ENCODE results near the gene KIFBP.
"Not testable (repeated sequence)": the region's sequence is repeated elsewhere in the genome, so short reads cannot be mapped to it uniquely, and the experiment has no call there.

KIFBP gene

DNA sequence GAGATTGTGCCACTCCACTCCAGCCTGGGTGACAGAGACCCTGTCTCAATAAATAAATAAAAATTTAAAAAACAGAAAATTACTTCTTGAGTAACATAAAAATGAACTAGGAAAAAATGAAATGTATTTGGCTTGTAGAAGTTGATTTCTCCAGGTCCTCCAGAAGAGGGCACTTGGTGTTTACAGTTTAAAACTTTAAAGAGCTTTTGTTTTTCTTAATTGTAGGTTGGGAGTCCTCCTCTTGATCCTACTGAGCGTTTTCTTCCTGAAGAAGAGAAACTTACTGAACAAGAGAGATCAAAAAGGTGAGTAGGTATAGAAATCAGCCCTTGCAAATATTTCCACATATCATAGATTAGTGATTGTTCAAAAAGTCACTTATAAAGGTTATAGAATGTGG lies 16.2 kb downstream of the KIFBP start:
- DNase-seq (ENCODE audit: low read depth), result peak; percentile 63

- DNase-seq (ENCODE audit: low read depth), result no peak
Observed at GRCh38 chr10:69005704-69006485, 17.3 kb downstream of the KIFBP start.

DNA sequence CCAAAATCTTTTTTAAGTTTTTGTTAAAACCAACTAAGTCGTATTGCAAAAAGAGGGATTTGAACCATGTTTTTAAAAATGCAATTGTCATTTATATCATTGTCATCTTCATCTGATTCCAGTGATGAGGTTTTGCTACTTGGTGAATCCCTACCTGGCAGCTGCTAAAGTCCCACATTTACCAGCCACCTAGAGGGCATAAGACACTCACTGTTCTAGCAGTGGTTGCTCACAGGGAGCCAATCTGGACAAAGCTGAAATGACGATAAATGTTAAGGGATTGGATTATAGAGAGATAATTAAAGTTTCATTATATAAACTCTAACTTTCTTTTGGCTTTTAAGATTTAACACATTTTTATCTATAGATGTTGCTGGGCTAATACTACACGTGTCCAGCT lies 18.7 kb downstream of the KIFBP start:
- no peak for DNase-seq (ENCODE audit: low read depth)

- DNase-seq (ENCODE audit: low read depth), result peak; percentile 81
Observed at GRCh38 chr10:69009360-69009759, 20.8 kb downstream of the KIFBP start.

DNA sequence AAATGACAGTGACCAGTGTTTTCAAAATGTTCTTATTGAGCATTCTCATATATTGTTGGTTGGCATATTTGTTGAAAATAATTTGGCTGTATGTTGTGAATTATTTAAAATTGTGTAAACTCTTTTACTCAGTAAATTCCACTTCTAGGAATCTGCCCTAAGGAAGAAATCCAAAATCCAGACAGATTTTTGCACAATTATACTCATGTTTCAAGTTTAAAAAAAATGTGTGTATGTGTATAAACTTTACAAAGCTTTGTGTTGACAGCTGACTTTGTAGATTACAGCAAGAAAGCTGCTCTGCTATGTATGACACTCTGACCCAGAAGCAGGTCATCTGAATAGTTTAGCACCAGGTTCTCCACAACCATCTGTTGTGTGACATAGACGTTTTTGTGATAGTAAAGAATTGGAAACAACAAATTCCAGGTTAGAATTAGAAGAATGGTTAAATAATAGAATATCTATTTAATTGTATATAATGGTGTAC lies 21.6 kb downstream of the KIFBP start:
- no peak for DNase-seq (ENCODE audit: low read depth)

GRCh38 chr10:69012778-69013177 lies 24.2 kb downstream of the KIFBP start:
- not testable (repeated sequence) for DNase-seq (ENCODE audit: low read depth)

- peak; percentile 91 for DNase-seq (ENCODE audit: low read depth)
Observed at GRCh38 chr10:69014171-69014570, 25.6 kb downstream of the KIFBP start.

DNA sequence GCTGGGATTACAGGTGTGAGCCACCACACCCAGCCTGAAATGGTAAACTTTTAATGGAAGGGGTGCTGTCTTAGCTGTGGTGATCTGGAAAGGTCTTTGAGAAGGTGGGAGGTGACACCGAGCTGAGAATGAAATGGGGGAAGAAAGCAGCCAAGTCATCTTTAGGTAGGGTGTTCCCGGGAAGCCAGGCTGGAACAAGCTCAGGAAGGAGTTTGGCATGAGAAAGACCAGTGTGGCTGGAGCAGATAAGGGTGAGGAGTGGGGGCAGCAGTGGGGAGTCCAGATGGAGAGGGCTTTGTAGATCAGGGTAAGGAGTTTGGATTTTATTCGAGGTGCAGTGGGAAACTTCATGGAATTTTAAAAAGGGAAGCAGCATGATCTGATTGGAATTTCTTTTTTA lies 30.0 kb downstream of the KIFBP start:
- DNase-seq (ENCODE audit: low read depth), result no peak

GRCh38 chr10:69022611-69023010 lies 34.0 kb downstream of the KIFBP start:
- DNase-seq (ENCODE audit: low read depth), result no peak

DNA sequence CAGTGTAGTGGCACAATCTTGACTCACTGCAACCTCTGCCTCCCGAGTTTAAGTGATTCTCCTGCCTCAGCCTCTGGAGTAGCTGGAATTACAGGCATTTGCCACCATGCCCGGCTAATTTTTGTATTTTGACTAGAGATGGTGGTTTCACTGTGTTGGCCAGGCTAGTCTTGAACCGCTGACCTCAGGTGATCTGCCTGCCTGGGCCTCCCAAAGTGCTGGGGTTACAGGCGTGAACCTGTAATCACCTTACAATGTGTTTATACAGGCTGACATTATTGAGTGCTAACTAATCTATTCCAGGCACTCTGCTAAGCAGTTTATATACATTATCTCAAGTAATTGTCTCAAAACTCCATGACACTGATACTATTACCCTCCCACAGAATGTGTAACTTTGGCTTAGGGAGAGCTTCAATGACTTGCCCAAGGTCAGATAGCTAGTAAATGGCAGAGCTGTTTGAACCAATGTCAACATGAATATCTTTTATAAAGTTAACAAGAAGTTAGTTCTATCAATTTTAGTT lies 36.8 kb downstream of the KIFBP start:
- no peak for DNase-seq (ENCODE audit: low read depth)

DNA sequence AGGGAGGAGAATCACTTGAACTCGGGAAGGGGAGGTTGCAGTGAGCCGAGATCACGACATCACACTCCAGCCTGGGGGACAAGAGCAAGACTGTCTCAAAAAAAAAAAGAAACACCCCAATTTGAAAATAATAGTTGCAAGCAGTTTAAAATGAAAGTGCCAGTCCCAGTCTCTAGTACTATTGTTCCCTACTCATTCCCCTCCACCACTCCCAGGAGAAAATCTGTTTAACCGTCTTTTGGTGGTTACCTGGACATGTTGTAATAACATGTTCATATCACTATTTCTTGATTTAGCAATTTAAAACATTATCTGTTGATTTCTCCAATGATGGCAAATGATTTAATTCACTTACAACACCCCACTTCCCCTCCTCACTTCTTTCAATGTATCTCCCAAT lies 44.7 kb downstream of the KIFBP start:
- no peak for DNase-seq (ENCODE audit: low read depth)

DNA sequence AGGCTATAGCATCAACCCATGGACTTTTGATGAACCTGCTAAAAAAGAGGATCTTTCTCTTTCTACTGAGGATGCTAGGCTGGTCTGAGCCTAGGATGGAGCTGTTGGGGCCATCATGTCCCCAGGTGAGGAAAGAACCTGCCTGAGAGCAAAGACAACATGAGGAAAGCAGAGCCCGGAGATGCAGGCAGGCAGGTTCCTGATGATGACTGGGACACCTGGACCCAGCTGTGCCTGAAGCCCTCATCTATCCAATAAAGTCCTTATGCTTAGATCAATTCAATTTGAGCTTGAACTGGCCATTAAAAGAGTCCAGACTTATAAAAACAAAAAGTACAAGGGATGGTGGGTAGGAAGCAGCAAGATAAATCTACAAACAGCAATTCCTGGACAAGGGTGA lies 48.9 kb downstream of the KIFBP start:
- no peak for DNase-seq (ENCODE audit: low read depth)

GRCh38 chr10:69040904-69041303 lies 52.3 kb downstream of the KIFBP start:
- DNase-seq (ENCODE audit: low read depth), result not testable (repeated sequence)

- no peak for DNase-seq (ENCODE audit: low read depth)
Observed at GRCh38 chr10:69042417-69042816, 53.8 kb downstream of the KIFBP start.

DNA sequence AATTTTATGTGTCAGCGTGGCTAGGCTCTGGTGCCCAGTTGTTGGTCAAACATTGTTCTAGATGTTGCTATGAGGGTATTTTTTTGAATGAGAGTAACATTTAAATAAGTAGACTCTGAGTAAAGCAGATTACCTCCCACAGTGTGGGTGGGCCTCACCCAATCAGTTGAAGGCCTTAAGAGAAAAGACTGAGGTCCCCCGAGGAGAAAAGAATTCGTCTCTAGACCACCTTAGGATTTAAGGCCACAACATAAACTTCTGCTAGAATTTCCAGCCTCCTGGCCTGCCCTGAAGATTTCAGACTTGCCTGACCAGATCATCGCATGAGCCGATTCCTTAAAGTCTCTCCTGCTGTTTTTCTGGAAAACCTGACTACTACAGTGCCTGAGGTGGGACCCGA lies 54.2 kb downstream of the KIFBP start:
- DNase-seq (ENCODE audit: low read depth), result no peak

- DNase-seq (ENCODE audit: low read depth), result no peak
Observed at GRCh38 chr10:69043931-69044531, 55.4 kb downstream of the KIFBP start.

DNA sequence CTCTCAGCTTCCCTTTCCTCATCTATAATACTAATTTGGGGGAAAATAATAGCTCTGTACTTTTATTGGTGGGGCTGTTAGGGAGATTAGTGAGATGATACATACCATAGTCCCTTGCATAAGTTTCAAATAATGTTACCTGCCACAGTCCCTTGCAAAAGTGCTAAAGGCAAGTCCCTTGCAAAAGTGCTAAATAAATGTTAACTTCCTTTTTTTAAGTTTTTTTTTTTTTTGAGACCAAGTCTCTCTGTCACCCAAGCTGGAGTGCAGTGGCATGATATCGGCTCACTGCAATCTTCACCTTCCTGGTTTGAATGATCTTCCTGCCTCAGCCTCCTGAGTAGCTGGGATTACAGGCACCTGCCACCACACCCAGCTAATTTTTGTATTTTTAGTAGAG lies 55.9 kb downstream of the KIFBP start:
- no peak for DNase-seq (ENCODE audit: low read depth)

DNA sequence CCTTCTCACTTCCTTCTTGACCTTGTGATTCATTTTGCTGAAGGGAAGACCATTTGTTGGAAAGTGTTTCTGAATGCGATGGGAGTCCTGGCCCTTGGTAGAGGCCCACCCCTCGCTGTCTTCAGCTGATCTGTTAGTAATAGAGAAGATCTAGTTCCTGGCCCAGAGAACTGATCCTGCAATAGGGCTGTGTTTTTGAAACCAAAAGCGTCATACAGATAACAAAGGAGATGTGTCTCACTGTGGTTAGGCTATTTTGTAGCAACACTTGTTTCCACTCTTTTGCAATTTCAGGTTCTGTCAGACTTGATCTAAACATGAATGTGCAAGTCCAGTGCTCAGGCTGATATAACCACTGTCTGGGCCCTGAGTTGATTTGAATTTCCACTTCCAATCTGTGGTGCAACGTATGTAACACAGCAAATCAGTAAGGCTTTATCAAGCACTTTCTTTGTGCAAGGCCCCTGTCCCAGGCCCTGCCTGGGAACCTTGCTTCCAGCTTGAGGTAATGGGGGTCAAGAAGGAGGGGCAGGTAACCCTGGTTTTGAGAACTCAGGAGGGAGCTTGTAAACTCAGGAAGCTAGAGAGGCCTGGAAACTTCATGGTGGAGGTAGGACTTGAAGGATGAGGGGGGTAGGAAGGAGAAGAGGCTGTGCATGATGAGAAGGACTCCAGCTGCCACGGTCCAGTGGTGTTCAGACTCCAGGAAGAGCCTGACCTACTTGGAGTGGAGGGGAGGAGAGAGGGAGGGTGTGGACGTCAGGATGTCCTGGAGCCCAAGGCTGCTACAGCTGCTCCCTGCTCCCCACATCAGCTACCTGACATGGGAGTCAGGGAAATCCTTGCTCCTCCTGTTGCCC lies 57.1 kb downstream of the KIFBP start:
- DNase-seq (ENCODE audit: low read depth), result peak; percentile 99

DNA sequence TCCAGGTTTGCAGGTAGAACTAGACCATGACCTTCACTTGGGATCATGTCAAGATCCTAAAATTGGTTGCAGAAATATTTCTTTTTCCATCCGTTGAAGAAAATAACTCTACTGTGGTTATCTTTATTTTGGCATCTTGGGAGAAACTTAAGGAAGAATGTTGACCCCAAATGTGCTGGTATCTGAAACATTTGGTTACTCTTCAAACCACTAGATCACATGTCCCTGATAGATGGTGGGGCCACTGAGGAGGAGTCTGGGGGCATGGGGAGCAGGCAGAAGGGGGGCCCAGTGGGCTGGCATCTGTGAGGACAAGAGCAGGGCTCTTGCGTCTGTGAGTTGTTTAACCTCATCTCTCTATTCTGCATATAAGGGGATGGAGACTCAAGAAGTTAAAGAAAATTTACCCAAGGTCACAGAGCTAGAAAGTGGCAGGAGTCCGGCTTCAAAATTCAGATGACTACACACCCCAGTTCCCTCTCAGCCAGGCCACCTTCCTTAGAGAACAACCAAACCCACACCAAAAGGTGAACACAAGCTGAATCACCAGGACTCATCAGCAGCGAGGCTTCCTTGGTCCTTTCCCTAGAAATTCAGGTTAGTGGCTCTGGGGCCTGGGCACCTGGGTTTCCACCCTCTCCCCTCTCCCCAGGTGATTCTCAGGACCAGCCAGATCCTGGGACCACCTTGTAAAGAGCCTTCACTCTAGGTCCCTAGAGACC lies 58.7 kb downstream of the KIFBP start:
- DNase-seq (ENCODE audit: low read depth), result peak; percentile 61

- peak; percentile 82 for DNase-seq (ENCODE audit: low read depth)
Observed at GRCh38 chr10:69048103-69048502, 59.5 kb downstream of the KIFBP start.

- DNase-seq (ENCODE audit: low read depth), result no peak
Observed at GRCh38 chr10:69049566-69049961, 61.0 kb downstream of the KIFBP start.

DNA sequence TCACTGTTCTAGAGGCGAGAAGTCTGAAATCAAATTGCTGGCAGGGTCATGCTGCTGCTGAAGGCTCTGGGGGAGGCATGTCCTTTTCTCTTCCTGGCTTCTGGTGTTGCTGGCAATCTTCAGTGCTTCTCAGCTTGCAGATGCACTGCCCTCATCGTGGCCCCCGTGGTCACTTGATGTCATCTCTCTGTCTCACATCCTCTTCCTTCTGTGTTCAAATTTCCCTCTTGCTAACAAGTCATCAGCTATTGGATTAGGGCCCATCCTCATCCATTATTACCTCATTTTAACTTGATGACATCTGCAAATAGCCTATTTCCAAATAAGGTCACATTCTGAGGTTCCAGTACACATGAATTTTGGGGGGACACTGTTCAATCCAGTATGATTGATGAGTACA lies 62.7 kb downstream of the KIFBP start:
- no peak for DNase-seq (ENCODE audit: low read depth)

All from amniotic epithelial cell (primary cell).